CD4-positive, alpha-beta T cell treated with Interleukin-10 for 1 hour (primary cell): ENCODE measurements around the gene CLEC11A.
"Not testable (repeated sequence)": the region's sequence is repeated elsewhere in the genome, so short reads cannot be mapped to it uniquely, and the experiment has no call there.

Experiments
- DNase-seq: peaks from one replicate; pipeline ENCODE4 v3.0.0-alpha.2; 2020

Gene CLEC11A

GRCh38 chr19:50763521-50763920 lies 40.4 kb downstream of the CLEC11A start:
- DNase-seq = not testable (repeated sequence)

GRCh38 chr19:50764409-50764808 lies 41.2 kb downstream of the CLEC11A start:
- no peak for DNase-seq

- not testable (repeated sequence) for DNase-seq
Measured at GRCh38 chr19:50766746-50767145, 43.6 kb downstream of the CLEC11A start.

GRCh38 chr19:50767263-50767662 lies 44.1 kb downstream of the CLEC11A start:
- not testable (repeated sequence) for DNase-seq

GRCh38 chr19:50768277-50768676 lies 45.1 kb downstream of the CLEC11A start:
- no peak for DNase-seq

GRCh38 chr19:50770164-50770563 lies 47.0 kb downstream of the CLEC11A start, which contains the start of gene GPR32:
Gene GPR32 (plus strand): TSS chr19:50770464. CDS start chr19:50770601, 137 bp downstream.
- not testable (repeated sequence) for DNase-seq

- no peak for DNase-seq
Measured at GRCh38 chr19:50770888-50771287, 47.7 kb downstream of the CLEC11A start.

- DNase-seq = no peak
Measured at GRCh38 chr19:50772476-50772875, 49.3 kb downstream of the CLEC11A start.

- not testable (repeated sequence) for DNase-seq
Measured at GRCh38 chr19:50772912-50773311, 49.7 kb downstream of the CLEC11A start.

GRCh38 chr19:50773454-50773853 lies 50.3 kb downstream of the CLEC11A start:
- DNase-seq = not testable (repeated sequence)
